GM19438 (cell line): ENCODE measurements around the gene GPC1.

Source experiments
- ATAC-seq: cut with Tn5 transposase; IDR thresholded peaks from one replicate; pipeline ENCODE4 v1.9.1; 2021; ENCODE audit warnings: low read depth; ENCODE audit not compliant: unreplicated experiment

Gene GPC1

GRCh38 chr2:240508832-240509545 lies 73.5 kb downstream of the GPC1 start:
- ATAC-seq: no peak

GRCh38 chr2:240509667-240510512 lies 74.4 kb downstream of the GPC1 start:
- no peak for ATAC-seq

GRCh38 chr2:240510513-240511210 lies 75.2 kb downstream of the GPC1 start:
- no peak for ATAC-seq

- no peak for ATAC-seq
Observed at GRCh38 chr2:240511351-240512108, 76.1 kb downstream of the GPC1 start.

- ATAC-seq: no peak
Observed at GRCh38 chr2:240512109-240512485, 76.6 kb downstream of the GPC1 start.

- no peak for ATAC-seq
Observed at GRCh38 chr2:240512666-240513535, 77.4 kb downstream of the GPC1 start.

GRCh38 chr2:240513549-240514287 lies 78.3 kb downstream of the GPC1 start:
- ATAC-seq: peak; percentile 83

GRCh38 chr2:240514631-240515030 lies 79.2 kb downstream of the GPC1 start:
- ATAC-seq: no peak

- ATAC-seq: no peak
Observed at GRCh38 chr2:240517342-240517741, 81.9 kb downstream of the GPC1 start.
